ENCODE data around the gene ADAMTS2. TPM values are rescaled to one million over a fixed set of nuclear protein-coding genes. Genes with fewer than 3 reads are reported as not detected.

Gene ADAMTS2
- total RNA-seq, 1 donor from 2014 or later: 23.5 TPM

GRCh38 chr5:179337796-179338676 is 7.2 kb downstream of the ADAMTS2 start:
- Mint-ChIP-seq H3K27me3 (ENCODE audit: unreplicated experiment) (peaks cover 14% of the 10 kb centered on the region), H3K4me1 (ENCODE audit: low read depth, unreplicated experiment) (peaks cover 13% of the 10 kb centered on the region), H3K36me3 (ENCODE audit: unreplicated experiment) (no peaks in the 10 kb centered on the region), H3K27ac (ENCODE audit: unreplicated experiment) (no peak overlapping the region), H3K9me3 (ENCODE audit: unreplicated experiment) (peaks cover 10% of the 10 kb centered on the region), H3K4me3 (ENCODE audit: unreplicated experiment) (no peak overlapping the region)
- DNase-seq: no peak
- TF ChIP-seq CTCF (IDR thresholded peaks at IDR 0.05; ENCODE audit: partially characterized antibody, unreplicated experiment): no peak

GRCh38 chr5:179336871-179337795 is 8.1 kb downstream of the ADAMTS2 start:
- no peak for TF ChIP-seq CTCF (IDR thresholded peaks at IDR 0.05; ENCODE audit: partially characterized antibody, unreplicated experiment)
- H3K4me3 Mint-ChIP-seq (ENCODE audit: unreplicated experiment): no peak overlapping the region
- peaks cover 6% of the 10 kb centered on the region for H3K4me1 Mint-ChIP-seq (ENCODE audit: low read depth, unreplicated experiment)
- no peak overlapping the region for H3K27ac Mint-ChIP-seq (ENCODE audit: unreplicated experiment)
- no peaks in the 10 kb centered on the region for H3K36me3 Mint-ChIP-seq (ENCODE audit: unreplicated experiment)
- no peak for DNase-seq
- H3K9me3 Mint-ChIP-seq (ENCODE audit: unreplicated experiment): peaks cover 5% of the 10 kb centered on the region
- H3K27me3 Mint-ChIP-seq (ENCODE audit: unreplicated experiment): peaks cover 10% of the 10 kb centered on the region

- Mint-ChIP-seq H3K27ac (ENCODE audit: unreplicated experiment) (no peak overlapping the region), H3K9me3 (ENCODE audit: unreplicated experiment) (peaks cover 5% of the 10 kb centered on the region), H3K4me3 (ENCODE audit: unreplicated experiment) (no peak overlapping the region), H3K27me3 (ENCODE audit: unreplicated experiment) (peaks cover 9% of the 10 kb centered on the region), H3K36me3 (ENCODE audit: unreplicated experiment) (no peaks in the 10 kb centered on the region), H3K4me1 (ENCODE audit: low read depth, unreplicated experiment) (peaks cover 7% of the 10 kb centered on the region)
- no peak for DNase-seq
- TF ChIP-seq CTCF (IDR thresholded peaks at IDR 0.05; ENCODE audit: partially characterized antibody, unreplicated experiment): no peak
Observed at GRCh38 chr5:179336126-179336870, 9.0 kb downstream of the ADAMTS2 start.

- H3K36me3 Mint-ChIP-seq (ENCODE audit: unreplicated experiment): no peaks in the 10 kb centered on the region
- TF ChIP-seq CTCF (IDR thresholded peaks at IDR 0.05; ENCODE audit: partially characterized antibody, unreplicated experiment): no peak
- no peak overlapping the region for H3K4me3 Mint-ChIP-seq (ENCODE audit: unreplicated experiment)
- no peak for DNase-seq
- no peak overlapping the region for H3K27ac Mint-ChIP-seq (ENCODE audit: unreplicated experiment)
- H3K27me3 Mint-ChIP-seq (ENCODE audit: unreplicated experiment): peaks cover 4% of the 10 kb centered on the region
- H3K4me1 Mint-ChIP-seq (ENCODE audit: low read depth, unreplicated experiment): peaks cover 10% of the 10 kb centered on the region
- peaks cover 5% of the 10 kb centered on the region for H3K9me3 Mint-ChIP-seq (ENCODE audit: unreplicated experiment)
Observed at GRCh38 chr5:179333796-179334761, 11.2 kb downstream of the ADAMTS2 start.

Measured in glutamatergic neuron (in vitro differentiated cells).